ENCODE measurements around the gene SAP30BP. TPM values are rescaled to one million over a fixed set of nuclear protein-coding genes. Genes with fewer than 3 reads are reported as not detected.

The SAP30BP gene
- total RNA-seq, 2 donors from 2014 or later, result 47.2 to 73.8 TPM

DNA sequence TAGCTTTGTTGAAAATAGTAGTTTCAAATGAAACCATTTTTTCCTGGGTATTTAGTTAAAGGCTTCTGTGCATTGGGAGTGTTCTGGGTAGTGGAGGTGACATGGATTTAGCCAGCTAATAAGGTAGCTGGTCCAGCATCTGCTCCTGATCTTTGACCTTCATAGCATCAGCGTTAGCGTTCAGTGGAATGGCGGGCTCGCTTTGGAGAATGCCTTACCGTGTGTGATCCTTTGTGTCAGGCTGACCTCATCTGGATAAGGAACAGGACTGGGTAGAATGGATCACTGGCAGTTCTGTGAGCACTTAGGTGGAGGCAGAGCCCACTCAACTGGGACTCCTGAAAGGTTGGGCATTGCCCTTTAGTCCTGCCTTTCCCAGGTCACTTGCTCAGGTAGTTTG, 3.7 kb downstream of the SAP30BP start:
- 60 to 70% methylated on average over 5 of the region's 5 CpGs for WGBS, 2 donors
- no peaks in the 10 kb centered on the region for H3K9me3 ChIP-seq
- intact Hi-C loops (cut with DNase I), result loop anchor here (5.0 kb wide), 1 partner anchor 86 kb away; no protein-coding TSS in a partner anchor
- H3K4me1 ChIP-seq, result peaks cover 30% of the 10 kb centered on the region
- H3K27ac ChIP-seq, result no peak overlapping the region
- no peak for ATAC-seq
- H3K27me3 ChIP-seq, result no peaks in the 10 kb centered on the region
- TF ChIP-seq, protein P1, sequence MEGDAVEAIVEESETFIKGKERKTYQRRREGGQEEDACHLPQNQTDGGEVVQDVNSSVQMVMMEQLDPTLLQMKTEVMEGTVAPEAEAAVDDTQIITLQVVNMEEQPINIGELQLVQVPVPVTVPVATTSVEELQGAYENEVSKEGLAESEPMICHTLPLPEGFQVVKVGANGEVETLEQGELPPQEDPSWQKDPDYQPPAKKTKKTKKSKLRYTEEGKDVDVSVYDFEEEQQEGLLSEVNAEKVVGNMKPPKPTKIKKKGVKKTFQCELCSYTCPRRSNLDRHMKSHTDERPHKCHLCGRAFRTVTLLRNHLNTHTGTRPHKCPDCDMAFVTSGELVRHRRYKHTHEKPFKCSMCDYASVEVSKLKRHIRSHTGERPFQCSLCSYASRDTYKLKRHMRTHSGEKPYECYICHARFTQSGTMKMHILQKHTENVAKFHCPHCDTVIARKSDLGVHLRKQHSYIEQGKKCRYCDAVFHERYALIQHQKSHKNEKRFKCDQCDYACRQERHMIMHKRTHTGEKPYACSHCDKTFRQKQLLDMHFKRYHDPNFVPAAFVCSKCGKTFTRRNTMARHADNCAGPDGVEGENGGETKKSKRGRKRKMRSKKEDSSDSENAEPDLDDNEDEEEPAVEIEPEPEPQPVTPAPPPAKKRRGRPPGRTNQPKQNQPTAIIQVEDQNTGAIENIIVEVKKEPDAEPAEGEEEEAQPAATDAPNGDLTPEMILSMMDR (IDR thresholded peaks at IDR 0.05), result no peak
- TF ChIP-seq POLR2A (IDR thresholded peaks at IDR 0.05), result no peak
- H3K4me3 ChIP-seq, result no peak overlapping the region
- peaks cover 9 to 23% of the 10 kb centered on the region in 2 donors for H3K36me3 ChIP-seq (replicated peaks in 1 of 2; ENCODE audit: insufficient read depth in 1 of 2, low read depth in 2 of 2)
- no peak for DNase-seq

DNA sequence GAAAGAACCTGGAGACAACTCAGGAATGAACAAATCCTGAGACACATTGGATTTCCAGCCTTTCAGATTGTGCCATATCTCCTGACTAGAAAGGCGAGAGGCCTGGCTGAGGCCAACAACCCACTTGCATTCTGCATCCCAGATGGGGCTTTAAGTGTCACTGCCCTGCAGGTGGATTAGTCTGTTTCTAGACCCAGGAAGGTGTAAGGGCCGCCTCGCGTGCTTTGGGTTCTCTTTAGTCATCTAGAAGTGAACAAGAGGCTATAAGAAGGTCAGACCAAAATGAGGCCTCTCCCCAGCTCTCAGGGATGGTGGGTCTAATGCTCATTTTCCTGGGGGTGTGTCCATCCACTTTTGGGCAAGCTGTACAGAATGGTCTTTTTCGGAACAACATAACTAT, 4.9 kb downstream of the SAP30BP start:
- no peak for TF ChIP-seq POLR2A (IDR thresholded peaks at IDR 0.05)
- TF ChIP-seq, protein P1 (IDR thresholded peaks at IDR 0.05), result no peak
- H3K9me3 ChIP-seq, result no peaks in the 10 kb centered on the region
- H3K36me3 ChIP-seq (replicated peaks in 1 of 2; ENCODE audit: insufficient read depth in 1 of 2, low read depth in 2 of 2), result peaks cover 9 to 25% of the 10 kb centered on the region in 2 donors
- H3K27me3 ChIP-seq, result no peaks in the 10 kb centered on the region
- DNase-seq (no peak), ATAC-seq (no peak)
- H3K4me3 ChIP-seq, result no peak overlapping the region
- intact Hi-C loops (cut with DNase I), result loop anchor here (5.0 kb wide), 1 partner anchor 85 kb away; no protein-coding TSS in a partner anchor
- no peak overlapping the region for H3K27ac ChIP-seq
- peaks cover 24% of the 10 kb centered on the region for H3K4me1 ChIP-seq
- WGBS, 2 donors, result 94 to 97% methylated on average over 5 of the region's 5 CpGs

DNA sequence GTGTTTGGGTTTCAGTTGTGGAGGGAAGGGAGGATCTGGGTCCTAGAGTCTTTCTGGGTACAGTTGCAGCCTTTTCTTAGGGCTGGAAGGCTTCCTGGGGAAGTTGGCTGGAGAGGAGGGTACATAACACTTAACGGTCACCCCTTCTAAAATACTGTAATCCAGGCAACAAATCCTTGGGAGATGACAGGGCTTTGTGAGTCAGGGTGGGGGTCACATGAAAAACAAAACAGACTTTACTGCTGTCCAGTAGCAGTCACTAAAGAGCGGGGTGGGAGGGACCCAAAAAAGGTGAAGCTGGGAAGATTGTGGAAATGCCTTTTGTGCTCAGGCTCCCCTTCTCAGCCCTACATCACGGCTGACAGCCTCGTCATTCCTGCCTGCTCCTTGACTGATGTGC, 6.3 kb downstream of the SAP30BP start:
- ATAC-seq, result no peak
- no peaks in the 10 kb centered on the region for H3K9me3 ChIP-seq
- peaks cover 16% of the 10 kb centered on the region for H3K4me1 ChIP-seq
- no peak overlapping the region for H3K27ac ChIP-seq
- DNase-seq, result no peak
- intact Hi-C loops (cut with DNase I), result loop anchor here (5.0 kb wide), 1 partner anchor 84 kb away; no protein-coding TSS in a partner anchor
- WGBS, 2 donors, result 81 to 87% methylated on average over 4 of the region's 4 CpGs
- peaks cover 9 to 26% of the 10 kb centered on the region in 2 donors for H3K36me3 ChIP-seq (replicated peaks in 1 of 2; ENCODE audit: insufficient read depth in 1 of 2, low read depth in 2 of 2)
- H3K27me3 ChIP-seq, result no peaks in the 10 kb centered on the region
- no peak overlapping the region for H3K4me3 ChIP-seq
- TF ChIP-seq, protein P1 (IDR thresholded peaks at IDR 0.05), result no peak
- no peak for TF ChIP-seq POLR2A (IDR thresholded peaks at IDR 0.05)

DNA sequence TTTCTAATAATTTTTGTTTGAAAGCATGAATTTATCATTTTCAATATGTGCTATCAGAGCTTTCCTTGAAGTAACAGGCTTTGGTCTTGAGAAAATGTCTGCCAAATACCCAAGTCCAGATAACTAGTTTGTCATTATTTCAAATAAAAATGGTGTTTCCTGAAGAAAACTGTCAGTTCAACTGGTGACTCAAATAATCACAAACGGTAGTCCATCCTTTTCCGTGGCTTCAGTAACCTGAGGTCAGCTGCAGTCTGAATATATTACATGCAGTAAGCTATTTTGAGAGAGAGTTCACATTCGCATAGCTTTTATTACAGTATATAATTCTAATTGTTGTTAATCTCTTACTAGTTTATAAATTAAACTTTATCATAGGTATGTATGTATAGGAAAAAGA, 9.3 kb downstream of the SAP30BP start:
- TF ChIP-seq, protein P1 (IDR thresholded peaks at IDR 0.05), result no peak
- no peak for TF ChIP-seq POLR2A (IDR thresholded peaks at IDR 0.05)
- H3K27me3 ChIP-seq, result no peaks in the 10 kb centered on the region
- H3K9me3 ChIP-seq, result no peaks in the 10 kb centered on the region
- WGBS, 2 donors, result 74 to 79% methylated on average over 3 of the region's 3 CpGs
- peaks cover 9 to 15% of the 10 kb centered on the region in 2 donors for H3K36me3 ChIP-seq (replicated peaks in 1 of 2; ENCODE audit: insufficient read depth in 1 of 2, low read depth in 2 of 2)
- intact Hi-C loops (cut with DNase I), result no loop called here
- H3K27ac ChIP-seq, result no peak overlapping the region
- H3K4me3 ChIP-seq, result no peak overlapping the region
- peaks cover 7% of the 10 kb centered on the region for H3K4me1 ChIP-seq
- ATAC-seq, result no peak
- no peak for DNase-seq

DNA sequence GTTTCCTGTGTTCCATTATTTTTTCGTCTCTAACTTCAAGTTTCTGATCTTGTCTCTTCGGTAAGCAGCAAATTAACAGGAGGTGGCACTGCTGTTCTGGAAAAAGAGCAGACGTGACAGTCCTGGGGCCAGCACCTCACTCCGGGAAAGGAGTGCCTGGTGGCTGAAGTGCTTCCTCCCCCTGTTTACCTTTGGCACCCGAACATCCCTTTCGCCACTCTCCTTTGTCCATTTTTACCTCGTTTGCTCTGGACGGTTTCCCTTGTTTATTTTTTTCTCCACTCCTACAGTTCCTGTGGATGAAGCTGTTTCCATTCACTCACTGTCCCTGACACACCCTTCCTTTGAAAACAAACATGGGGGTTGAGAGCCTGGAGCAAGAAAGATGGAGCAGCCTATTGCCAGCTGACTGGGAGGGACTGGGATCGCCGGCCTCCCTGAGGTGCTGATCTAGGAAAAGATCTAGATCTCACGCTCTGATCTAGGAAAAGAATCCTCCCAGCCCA, 12.6 kb downstream of the SAP30BP start:
- Histone ChIP-seq H3K36me3 (replicated peaks in 1 of 2; ENCODE audit: insufficient read depth in 1 of 2, low read depth in 2 of 2) (peaks cover 0 to 6% of the 10 kb centered on the region in 2 donors), H3K9me3 (no peaks in the 10 kb centered on the region), H3K4me1 (peaks cover 19% of the 10 kb centered on the region), H3K27me3 (no peaks in the 10 kb centered on the region), H3K27ac (no peak overlapping the region), H3K4me3 (no peak overlapping the region)
- 53 to 60% methylated on average over 11 of the region's 11 CpGs for WGBS, 2 donors
- ATAC-seq, result peak; percentile 67
- no peak for TF ChIP-seq POLR2A (IDR thresholded peaks at IDR 0.05)
- TF ChIP-seq, protein P1 (IDR thresholded peaks at IDR 0.05), result peak in 4 of 7 experiments; percentile 20 to 45 (median 25)
- peak in 2 of 4 donors; percentile 31 to 39 for DNase-seq
- intact Hi-C loops (cut with DNase I), result no loop called here

Data from body of pancreas (tissue), 4 donors.